ENCODE measurements around the gene KRT14. TPM values are rescaled to one million over a fixed set of nuclear protein-coding genes. Genes with fewer than 3 reads are reported as not detected.

The KRT14 gene
- total and polyA plus RNA-seq, 5 experiments from 2014 or later = not detected

DNA sequence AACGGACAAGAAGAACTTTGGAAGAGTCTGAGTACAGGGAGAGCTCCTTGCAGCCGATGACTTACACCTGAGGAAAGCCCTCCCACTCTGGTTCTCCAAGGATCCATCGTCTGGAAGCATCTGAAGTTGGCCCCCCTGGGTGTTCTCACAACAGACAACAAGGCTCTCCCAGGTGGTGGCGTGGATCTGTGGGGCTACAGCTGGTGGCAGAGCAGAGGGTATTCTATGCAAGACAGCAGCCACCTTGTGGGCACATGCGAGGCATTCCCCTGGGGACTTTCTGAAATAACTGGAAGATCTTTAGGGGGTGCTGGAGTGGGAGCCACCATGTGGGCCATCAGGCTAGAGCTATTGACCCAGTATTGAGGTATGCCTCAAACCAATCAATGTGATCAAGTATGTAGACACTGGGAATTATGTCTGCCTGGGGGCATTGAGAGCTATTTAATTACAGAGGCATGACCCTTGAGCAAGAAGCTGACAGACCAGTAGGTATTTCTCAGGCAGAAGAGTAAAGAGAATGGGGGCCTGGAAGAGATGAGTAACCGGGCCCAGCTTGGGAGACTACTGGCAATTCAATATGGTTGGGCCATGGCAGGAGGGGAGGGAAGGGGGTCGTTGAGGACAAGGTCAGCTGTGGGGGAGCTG lies 51.7 kb downstream of the KRT14 start:
- Mint-ChIP-seq H3K27ac (peak overlapping the region in 1 of 10 donors; percentile 4), H3K27me3 (peaks cover 11 to 59% (median 37%) of the 10 kb centered on the region in 5 donors), H3K4me1 (peaks cover 0 to 4% (median 0%) of the 10 kb centered on the region in 4 donors), H3K9me3 (no peaks in the 10 kb centered on the region), H3K4me3 (no peak overlapping the region), H3K36me3 (peaks cover 0 to 3% (median 0%) of the 10 kb centered on the region in 3 donors)
- POLR2A ChIA-PET = no interaction called here
- ATAC-seq (no peak), DNase-seq (peak in 1 of 10 donors; percentile 59)

DNA sequence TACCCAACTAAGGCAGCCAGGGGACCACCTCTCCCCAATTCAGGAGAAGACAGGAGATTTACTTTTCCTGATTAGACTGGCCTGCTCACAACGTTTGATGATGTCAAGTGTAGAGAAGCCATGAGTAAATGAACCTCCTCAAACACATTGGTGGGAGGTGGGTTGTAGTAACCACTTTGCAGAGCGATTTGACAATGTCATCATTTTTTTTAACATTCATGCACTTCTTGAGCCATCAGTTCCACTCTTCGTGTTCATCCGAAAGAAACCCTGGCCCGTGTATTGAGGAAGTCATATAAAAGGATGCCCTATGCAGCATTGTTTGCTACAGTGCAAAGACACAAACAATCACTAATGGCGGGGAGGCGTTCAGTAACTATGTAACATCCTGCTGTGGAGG lies 53.1 kb downstream of the KRT14 start:
- peaks cover 0 to 3% (median 0%) of the 10 kb centered on the region in 9 donors for H3K9me3 Mint-ChIP-seq
- ATAC-seq = no peak
- no peak overlapping the region for H3K27ac Mint-ChIP-seq
- H3K27me3 Mint-ChIP-seq = peaks cover 24 to 73% (median 50%) of the 10 kb centered on the region in 5 donors
- DNase-seq = peak in 1 of 10 donors; percentile 10
- POLR2A ChIA-PET = no interaction called here
- peaks cover 4 to 11% (median 8%) of the 10 kb centered on the region in 4 donors for H3K4me1 Mint-ChIP-seq
- H3K36me3 Mint-ChIP-seq = peaks cover 0 to 4% (median 0%) of the 10 kb centered on the region in 3 donors
- H3K4me3 Mint-ChIP-seq = no peak overlapping the region

DNA sequence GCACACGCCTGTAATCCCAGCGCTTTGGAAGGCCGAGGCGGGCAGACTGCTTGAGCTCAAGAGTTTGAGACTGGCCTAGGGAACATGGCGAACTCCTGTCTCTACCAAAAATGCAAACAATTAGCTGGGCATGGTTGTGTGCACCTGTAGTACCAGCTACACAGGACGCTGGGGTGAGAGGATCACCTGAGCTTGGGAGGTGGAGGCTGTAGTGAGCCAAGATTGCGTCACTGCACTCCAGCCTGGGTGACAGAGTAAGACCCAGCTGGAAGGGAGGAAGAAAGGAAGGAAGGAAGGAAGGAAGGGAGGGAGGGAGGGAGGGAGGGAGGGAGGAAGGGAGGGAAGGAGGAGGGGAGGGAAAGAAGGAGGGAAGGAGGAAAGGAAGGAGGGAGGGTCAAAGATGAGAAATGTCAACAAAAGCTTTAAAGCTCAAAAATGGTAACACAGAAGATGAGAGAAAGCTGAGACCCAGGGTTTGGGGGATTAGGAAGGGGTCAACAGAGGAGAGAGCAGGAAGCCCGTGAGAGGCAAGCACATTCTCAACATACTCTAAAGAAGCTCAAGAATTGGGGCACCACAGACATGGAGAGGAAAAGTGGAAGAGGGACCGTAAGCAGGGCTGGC lies 53.6 kb downstream of the KRT14 start:
- peaks cover 0 to 4% (median 0%) of the 10 kb centered on the region in 3 donors for H3K36me3 Mint-ChIP-seq
- H3K4me3 Mint-ChIP-seq = no peak overlapping the region
- H3K27me3 Mint-ChIP-seq = peaks cover 27 to 79% (median 55%) of the 10 kb centered on the region in 5 donors
- H3K27ac Mint-ChIP-seq = peak overlapping the region in 1 of 10 donors; percentile 61
- peaks cover 6 to 17% (median 11%) of the 10 kb centered on the region in 4 donors for H3K4me1 Mint-ChIP-seq
- ATAC-seq (no peak), DNase-seq (peak in 1 of 10 donors; percentile 16)
- peaks cover 0 to 3% (median 0%) of the 10 kb centered on the region in 9 donors for H3K9me3 Mint-ChIP-seq
- POLR2A ChIA-PET = no interaction called here

Other genes with a start within 250 kb of the KRT14 start
- gene KRT33A, start 236.1 kb downstream of the KRT14 start, total RNA-seq = not detected
- not detected for gene KRT33A, start 236.1 kb downstream of the KRT14 start, polyA plus RNA-seq
- not detected for gene KRT33B, start 217.1 kb downstream of the KRT14 start, total RNA-seq
- gene KRT33B, start 217.1 kb downstream of the KRT14 start, polyA plus RNA-seq = not detected
- gene KRT34, start 204.6 kb downstream of the KRT14 start, total RNA-seq = not detected
- not detected for gene KRT34, start 204.6 kb downstream of the KRT14 start, polyA plus RNA-seq
- gene KRT31, start 189.3 kb downstream of the KRT14 start, total RNA-seq = not detected
- not detected for gene KRT31, start 189.3 kb downstream of the KRT14 start, polyA plus RNA-seq
- not detected for gene KRT37, start 162.3 kb downstream of the KRT14 start, total RNA-seq
- not detected for gene KRT37, start 162.3 kb downstream of the KRT14 start, polyA plus RNA-seq
- not detected for gene KRT38, start 145.9 kb downstream of the KRT14 start, total RNA-seq
- gene KRT38, start 145.9 kb downstream of the KRT14 start, polyA plus RNA-seq = not detected
- gene KRT32, start 119.5 kb downstream of the KRT14 start, total RNA-seq = not detected
- gene KRT32, start 119.5 kb downstream of the KRT14 start, polyA plus RNA-seq = not detected
- gene KRT35, start 105.7 kb downstream of the KRT14 start, total RNA-seq = not detected
- not detected for gene KRT35, start 105.7 kb downstream of the KRT14 start, polyA plus RNA-seq
- gene KRT36, start 97.0 kb downstream of the KRT14 start, total RNA-seq = not detected
- not detected for gene KRT36, start 97.0 kb downstream of the KRT14 start, polyA plus RNA-seq
- gene KRT13, start 81.3 kb downstream of the KRT14 start, total RNA-seq = not detected
- gene KRT13, start 81.3 kb downstream of the KRT14 start, polyA plus RNA-seq = not detected
- gene KRT15, start 68.0 kb downstream of the KRT14 start, total RNA-seq = not detected
- not detected for gene KRT15, start 68.0 kb downstream of the KRT14 start, polyA plus RNA-seq
- gene KRT19, start 58.6 kb downstream of the KRT14 start, total RNA-seq = not detected
- not detected for gene KRT19, start 58.6 kb downstream of the KRT14 start, polyA plus RNA-seq
- gene KRT9, start 14.8 kb downstream of the KRT14 start, total RNA-seq = not detected
- gene KRT9, start 14.8 kb downstream of the KRT14 start, polyA plus RNA-seq = not detected
- gene KRT16, start 25.9 kb upstream of the KRT14 start, total RNA-seq = not detected
- gene KRT16, start 25.9 kb upstream of the KRT14 start, polyA plus RNA-seq = not detected
- not detected for gene KRT17, start 37.7 kb upstream of the KRT14 start, total RNA-seq
- not detected for gene KRT17, start 37.7 kb upstream of the KRT14 start, polyA plus RNA-seq
- 1,000 to 10,000 TPM; 1,007 to 1,051 TPM for gene EIF1, start 102.0 kb upstream of the KRT14 start, total RNA-seq
- 1,000 to 10,000 TPM; 1,100 to 1,335 (median 1,160) TPM for gene EIF1, start 102.0 kb upstream of the KRT14 start, polyA plus RNA-seq
- gene GAST, start 125.4 kb upstream of the KRT14 start, total RNA-seq = not detected
- gene GAST, start 125.4 kb upstream of the KRT14 start, polyA plus RNA-seq = not detected
- under 1 TPM in 1 of 2 experiments, not detected in 1; 0.11 TPM for gene HAP1, start 147.7 kb upstream of the KRT14 start, total RNA-seq
- not detected for gene HAP1, start 147.7 kb upstream of the KRT14 start, polyA plus RNA-seq
- 1 to 10 TPM; 4.0 to 4.7 TPM for gene JUP, start 199.8 kb upstream of the KRT14 start, total RNA-seq
- under 1 TPM; 0.14 to 0.55 (median 0.30) TPM for gene JUP, start 199.8 kb upstream of the KRT14 start, polyA plus RNA-seq
- gene P3H4, start 225.1 kb upstream of the KRT14 start, total RNA-seq = 1 to 10 TPM; 4.4 to 6.0 TPM
- 1 to 10 TPM; 4.0 to 6.2 (median 5.8) TPM for gene P3H4, start 225.1 kb upstream of the KRT14 start, polyA plus RNA-seq
- gene FKBP10, start 226.1 kb upstream of the KRT14 start, total RNA-seq = not detected
- gene FKBP10, start 226.1 kb upstream of the KRT14 start, polyA plus RNA-seq = not detected
- 10 to 100 TPM; 51.3 to 54.0 TPM for gene NT5C3B, start 249.3 kb upstream of the KRT14 start, total RNA-seq
- gene NT5C3B, start 249.3 kb upstream of the KRT14 start, polyA plus RNA-seq = 10 to 100 TPM; 38.4 to 64.7 (median 41.5) TPM

All from naive thymus-derived CD8-positive, alpha-beta T cell (primary cell).